Mucosa of descending colon (tissue), 3 donors: ENCODE data around the gene OSBPL7. TPM values are rescaled to one million over a fixed set of nuclear protein-coding genes. Genes with fewer than 3 reads are reported as not detected.

Experiments
- ATAC-seq: fragments of 200-7000 bp; cut with Tn5 transposase; one replicate; pipeline ENCODE4 v1.9.1; 2020; ENCODE audit warnings: mild to moderate bottlenecking, moderate library complexity
- DNase-seq, 3 donors: peaks; one replicate each; pipeline ENCODE4 v3.0.0-alpha.2; 2020
- H3K36me3 ChIP-seq: fragments of 200-600 bp; one replicate; pipeline ENCODE4 v1.8.0; 2021; ENCODE audit warnings: low read depth, mild to moderate bottlenecking
- H3K4me1 ChIP-seq: fragments of 200-600 bp; one replicate; pipeline ENCODE4 v1.8.0; 2021; ENCODE audit warnings: low read depth, mild to moderate bottlenecking
- H3K4me3 ChIP-seq: fragments of 200-600 bp; one replicate; pipeline ENCODE4 v1.8.0; 2021; ENCODE audit warnings: mild to moderate bottlenecking
- H3K9me3 ChIP-seq: fragments of 200-600 bp; one replicate; pipeline ENCODE4 v1.8.0; 2021; ENCODE audit warnings: mild to moderate bottlenecking
- intact Hi-C, 2 donors: fragments of 100-400 bp; cut with DNase I in 1 of 2; cut with micrococcal nuclease in 1 of 2; formaldehyde crosslinking; loops; one replicate each; pipeline versions ENCODE4 v1.11.0 to v1.11.1; 2022; cut with DNase I, micrococcal nuclease
- total RNA-seq, 3 donors: library from RNA; stranded (reverse); fragmentation: NEBNext Ultra II Directional in 2 of 3; extraction: Animal tissue kit (Norgen Biotek cat#: 25700) in 2 of 3; gene quantifications; one replicate each; pipeline versions ENCODE4 v1.2.1 to v1.2.4, GENCODE V29; 2021 to 2023
- TF ChIP-seq, protein P1 (sequence below): fragments of 200-600 bp; IDR thresholded peaks from one replicate; pipeline ENCODE4 v1.8.0; 2022; ENCODE audit warnings: antibody characterized with exemption, mild to moderate bottlenecking
- donor health status: DM: no; HTN: no; CAD: no; lungs with moderate emphysema.
- donor health status: DM: no; HTN: no; CAD: no.
- donor health status: DM: no; HTN: yes; CAD: no.

The OSBPL7 gene
- total RNA-seq, 3 donors from 2014 or later, result 38.2 to 85.5 (median 71.1) TPM

GRCh38 chr17:47813512-47814031, 8.0 kb downstream of the OSBPL7 start:
- peaks cover 27% of the 10 kb centered on the region for H3K4me1 ChIP-seq
- no peaks in the 10 kb centered on the region for H3K9me3 ChIP-seq
- ATAC-seq (no peak), DNase-seq (no peak)
- intact Hi-C loops, result no loop called here
- TF ChIP-seq, protein P1, sequence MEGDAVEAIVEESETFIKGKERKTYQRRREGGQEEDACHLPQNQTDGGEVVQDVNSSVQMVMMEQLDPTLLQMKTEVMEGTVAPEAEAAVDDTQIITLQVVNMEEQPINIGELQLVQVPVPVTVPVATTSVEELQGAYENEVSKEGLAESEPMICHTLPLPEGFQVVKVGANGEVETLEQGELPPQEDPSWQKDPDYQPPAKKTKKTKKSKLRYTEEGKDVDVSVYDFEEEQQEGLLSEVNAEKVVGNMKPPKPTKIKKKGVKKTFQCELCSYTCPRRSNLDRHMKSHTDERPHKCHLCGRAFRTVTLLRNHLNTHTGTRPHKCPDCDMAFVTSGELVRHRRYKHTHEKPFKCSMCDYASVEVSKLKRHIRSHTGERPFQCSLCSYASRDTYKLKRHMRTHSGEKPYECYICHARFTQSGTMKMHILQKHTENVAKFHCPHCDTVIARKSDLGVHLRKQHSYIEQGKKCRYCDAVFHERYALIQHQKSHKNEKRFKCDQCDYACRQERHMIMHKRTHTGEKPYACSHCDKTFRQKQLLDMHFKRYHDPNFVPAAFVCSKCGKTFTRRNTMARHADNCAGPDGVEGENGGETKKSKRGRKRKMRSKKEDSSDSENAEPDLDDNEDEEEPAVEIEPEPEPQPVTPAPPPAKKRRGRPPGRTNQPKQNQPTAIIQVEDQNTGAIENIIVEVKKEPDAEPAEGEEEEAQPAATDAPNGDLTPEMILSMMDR, result no peak
- peaks cover 14% of the 10 kb centered on the region for H3K36me3 ChIP-seq
- no peak overlapping the region for H3K4me3 ChIP-seq

DNA sequence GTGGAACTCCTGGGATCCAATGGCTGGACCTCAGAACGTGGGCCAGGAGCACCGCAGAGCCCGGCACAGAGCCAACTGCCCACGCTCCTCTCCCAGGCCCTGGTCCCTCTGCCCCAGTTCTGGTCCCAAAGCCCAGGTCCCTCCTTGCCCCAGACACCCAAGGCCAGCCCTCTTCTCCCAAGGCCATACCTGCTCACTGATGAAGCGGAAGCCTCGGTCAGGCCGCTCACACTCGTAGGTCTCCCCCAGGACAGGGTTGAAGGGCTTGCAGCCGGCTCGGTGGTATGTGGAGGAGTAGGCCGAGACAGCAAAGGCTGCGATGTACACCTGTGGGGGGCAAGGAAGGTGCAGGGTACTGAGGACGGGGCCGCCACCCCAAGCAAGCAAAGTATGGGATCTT, 8.5 kb downstream of the OSBPL7 start:
- no peak for ATAC-seq
- TF ChIP-seq, protein P1, result no peak
- H3K36me3 ChIP-seq, result peaks cover 14% of the 10 kb centered on the region
- peaks cover 27% of the 10 kb centered on the region for H3K4me1 ChIP-seq
- intact Hi-C loops, result no loop called here
- no peaks in the 10 kb centered on the region for H3K9me3 ChIP-seq
- no peak overlapping the region for H3K4me3 ChIP-seq
- no peak for DNase-seq

- intact Hi-C loops, result no loop called here
- Histone ChIP-seq H3K4me1 (peaks cover 27% of the 10 kb centered on the region), H3K9me3 (no peaks in the 10 kb centered on the region), H3K36me3 (peaks cover 14% of the 10 kb centered on the region), H3K4me3 (no peak overlapping the region)
- ATAC-seq, result no peak
- TF ChIP-seq, protein P1, result no peak
- no peak for DNase-seq
Observed at GRCh38 chr17:47812146-47812920, 9.3 kb downstream of the OSBPL7 start.

GRCh38 chr17:47811709-47812108, 9.9 kb downstream of the OSBPL7 start:
- TF ChIP-seq, protein P1, result no peak
- DNase-seq (no peak), ATAC-seq (no peak)
- intact Hi-C loops, result no loop called here
- Histone ChIP-seq H3K4me3 (no peak overlapping the region), H3K9me3 (no peaks in the 10 kb centered on the region), H3K36me3 (peaks cover 14% of the 10 kb centered on the region), H3K4me1 (peaks cover 27% of the 10 kb centered on the region)

- H3K9me3 ChIP-seq, result no peaks in the 10 kb centered on the region
- peak; percentile 30 for ATAC-seq
- intact Hi-C loops, result no loop called here
- DNase-seq, result peak in 1 of 3 donors; percentile 76
- no peak overlapping the region for H3K4me3 ChIP-seq
- peaks cover 14% of the 10 kb centered on the region for H3K36me3 ChIP-seq
- TF ChIP-seq, protein P1, result no peak
- peaks cover 27% of the 10 kb centered on the region for H3K4me1 ChIP-seq
Observed at GRCh38 chr17:47810901-47811635, 10.5 kb downstream of the OSBPL7 start.
